OCI-LY3 (cell line): ENCODE measurements around the gene CHST10.
"Not testable (repeated sequence)": the region's sequence is repeated elsewhere in the genome, so short reads cannot be mapped to it uniquely, and the experiment has no call there.

Experiments used
- H2AFZ ChIP-seq: fragments of 200-600, 300-600 bp; shearing (Covaris generic); 2 replicates; pipeline ENCODE4 v1.6.0; 2014; ENCODE audit warnings: antibody characterized with exemption, low read depth, low read length
- H3K27ac ChIP-seq: fragments of 200-600, 300-600 bp; sonication (generic); 2 replicates; pipeline ENCODE4 v1.5.1; 2014; ENCODE audit warnings: mild to moderate bottlenecking, low read length, moderate library complexity, mixed read lengths
- H3K27me3 ChIP-seq: fragments of 200-600, 300-600 bp; sonication (generic); 2 replicates; pipeline ENCODE4 v1.6.1; 2014; ENCODE audit warnings: low read depth, low read length, mixed read lengths
- H3K36me3 ChIP-seq: fragments of 200-600, 300-600 bp; sonication (generic); replicated peaks from 2 replicates; pipeline ENCODE3; 2014; ENCODE audit warnings: low read depth, low read length, mixed read lengths
- H3K4me1 ChIP-seq: fragments of 300-600, 200-600 bp; sonication (generic); 2 replicates; pipeline ENCODE4 v1.6.1; 2014; ENCODE audit warnings: low read length, mixed read lengths
- H3K4me2 ChIP-seq: fragments of 200-600, 300-600 bp; sonication (generic); 2 replicates; pipeline ENCODE4 v1.6.1; 2014; ENCODE audit warnings: low read length, mixed read lengths
- H3K4me3 ChIP-seq: fragments of 300-600, 200-600 bp; sonication (generic); 2 replicates; pipeline ENCODE4 v1.5.1; 2014; ENCODE audit warnings: antibody characterized with exemption, mild to moderate bottlenecking, low read length, moderate library complexity
- H3K79me2 ChIP-seq: fragments of 300-600, 200-600 bp; shearing (Covaris generic); 2 replicates; pipeline ENCODE4 v1.6.1; 2014; ENCODE audit warnings: mild to moderate bottlenecking, low read length, mixed read lengths
- H3K9ac ChIP-seq: fragments of 300-600, 200-600 bp; shearing (Covaris generic); 2 replicates; pipeline ENCODE4 v1.6.0; 2014; ENCODE audit warnings: mild to moderate bottlenecking, low read length, moderate library complexity
- H3K9me3 ChIP-seq: fragments of 200-600, 300-600 bp; shearing (Covaris generic); 2 replicates; pipeline ENCODE4 v1.6.1; 2014; ENCODE audit warnings: low read length, mixed read lengths; ENCODE audit not compliant: insufficient read depth
- H4K20me1 ChIP-seq: fragments of 200-600, 300-600 bp; sonication (generic); 2 replicates; pipeline ENCODE4 v1.6.1; 2016; ENCODE audit warnings: low read length, mixed read lengths; ENCODE audit not compliant: insufficient read depth
- CTCF ChIP-seq: fragments of 200-600, 300-600 bp; sonication (generic); IDR thresholded peaks from 2 replicates; pipeline ENCODE4 v1.5.1; 2014; ENCODE audit warnings: antibody characterized with exemption, low read length, low read depth
- EZH2phosphoT487 ChIP-seq: fragments of 200-600 bp; shearing (Covaris generic); IDR thresholded peaks from 2 replicates; pipeline ENCODE4 v1.6.1; 2018; ENCODE audit warnings: antibody characterized with exemption, mixed run types, low read depth

The CHST10 gene

GRCh38 chr2:100352521-100352920 lies 64.9 kb downstream of the CHST10 start:
- H3K4me3 ChIP-seq = no peak overlapping the region
- H3K4me1 ChIP-seq = peaks cover 7% of the 10 kb centered on the region
- H3K79me2 ChIP-seq = no peaks in the 10 kb centered on the region
- no peaks in the 10 kb centered on the region for H4K20me1 ChIP-seq
- peaks cover 6% of the 10 kb centered on the region; the same call in 1 of the 2 replicates for H3K9me3 ChIP-seq
- no peak overlapping the region for H2AFZ ChIP-seq
- H3K36me3 ChIP-seq = no peaks in the 10 kb centered on the region
- no peaks in the 10 kb centered on the region for H3K27me3 ChIP-seq
- H3K27ac ChIP-seq = no peak overlapping the region
- H3K4me2 ChIP-seq = no peak overlapping the region
- TF ChIP-seq CTCF (no peak), EZH2phosphoT487 (no peak)
- no peak overlapping the region for H3K9ac ChIP-seq

GRCh38 chr2:100350661-100351185 lies 66.7 kb downstream of the CHST10 start:
- H3K27ac ChIP-seq = no peak overlapping the region
- no peaks in the 10 kb centered on the region for H3K79me2 ChIP-seq
- no peaks in the 10 kb centered on the region for H3K27me3 ChIP-seq
- no peaks in the 10 kb centered on the region; the same call in 1 of the 2 replicates for H3K9me3 ChIP-seq
- H4K20me1 ChIP-seq = no peaks in the 10 kb centered on the region
- H3K9ac ChIP-seq = no peak overlapping the region
- no peak for TF ChIP-seq EZH2phosphoT487
- no peak for TF ChIP-seq CTCF
- H3K4me1 ChIP-seq = peaks cover 3% of the 10 kb centered on the region
- no peak overlapping the region for H3K4me3 ChIP-seq
- H3K36me3 ChIP-seq = no peaks in the 10 kb centered on the region
- H3K4me2 ChIP-seq = no peak overlapping the region
- no peak overlapping the region for H2AFZ ChIP-seq

GRCh38 chr2:100345144-100345543 lies 72.3 kb downstream of the CHST10 start:
- not testable (repeated sequence) for H2AFZ ChIP-seq, H3K4me2 ChIP-seq

GRCh38 chr2:100344433-100344832 lies 73.0 kb downstream of the CHST10 start:
- no peak overlapping the region for H2AFZ ChIP-seq
- H3K4me3 ChIP-seq = no peak overlapping the region
- no peaks in the 10 kb centered on the region for H3K36me3 ChIP-seq
- H3K4me2 ChIP-seq = no peak overlapping the region
- no peak overlapping the region for H3K9ac ChIP-seq
- no peaks in the 10 kb centered on the region for H3K9me3 ChIP-seq
- H3K79me2 ChIP-seq = no peaks in the 10 kb centered on the region
- TF ChIP-seq CTCF = no peak
- no peak for TF ChIP-seq EZH2phosphoT487
- H3K4me1 ChIP-seq = no peaks in the 10 kb centered on the region
- H3K27ac ChIP-seq = no peak overlapping the region
- no peaks in the 10 kb centered on the region for H4K20me1 ChIP-seq
- H3K27me3 ChIP-seq = no peaks in the 10 kb centered on the region

More at GRCh38 chr2:100345144-100345543, 72.3 kb downstream of the CHST10 start:
- H3K36me3 ChIP-seq, H4K20me1 ChIP-seq, H3K79me2 ChIP-seq, H3K9me3 ChIP-seq, H3K9ac ChIP-seq, H3K27ac ChIP-seq, H3K4me3 ChIP-seq, H3K27me3 ChIP-seq, H3K4me1 ChIP-seq: not testable (repeated sequence)

GRCh38 chr2:100342466-100342865 lies 75.0 kb downstream of the CHST10 start:
- H3K27me3 ChIP-seq, H3K4me2 ChIP-seq, H2AFZ ChIP-seq, H3K4me3 ChIP-seq, H3K4me1 ChIP-seq, H3K27ac ChIP-seq, H3K79me2 ChIP-seq, H3K9me3 ChIP-seq, H3K36me3 ChIP-seq, H3K9ac ChIP-seq, H4K20me1 ChIP-seq: not testable (repeated sequence)
